Measurements from ENCODE around the gene CARD10.

DNA sequence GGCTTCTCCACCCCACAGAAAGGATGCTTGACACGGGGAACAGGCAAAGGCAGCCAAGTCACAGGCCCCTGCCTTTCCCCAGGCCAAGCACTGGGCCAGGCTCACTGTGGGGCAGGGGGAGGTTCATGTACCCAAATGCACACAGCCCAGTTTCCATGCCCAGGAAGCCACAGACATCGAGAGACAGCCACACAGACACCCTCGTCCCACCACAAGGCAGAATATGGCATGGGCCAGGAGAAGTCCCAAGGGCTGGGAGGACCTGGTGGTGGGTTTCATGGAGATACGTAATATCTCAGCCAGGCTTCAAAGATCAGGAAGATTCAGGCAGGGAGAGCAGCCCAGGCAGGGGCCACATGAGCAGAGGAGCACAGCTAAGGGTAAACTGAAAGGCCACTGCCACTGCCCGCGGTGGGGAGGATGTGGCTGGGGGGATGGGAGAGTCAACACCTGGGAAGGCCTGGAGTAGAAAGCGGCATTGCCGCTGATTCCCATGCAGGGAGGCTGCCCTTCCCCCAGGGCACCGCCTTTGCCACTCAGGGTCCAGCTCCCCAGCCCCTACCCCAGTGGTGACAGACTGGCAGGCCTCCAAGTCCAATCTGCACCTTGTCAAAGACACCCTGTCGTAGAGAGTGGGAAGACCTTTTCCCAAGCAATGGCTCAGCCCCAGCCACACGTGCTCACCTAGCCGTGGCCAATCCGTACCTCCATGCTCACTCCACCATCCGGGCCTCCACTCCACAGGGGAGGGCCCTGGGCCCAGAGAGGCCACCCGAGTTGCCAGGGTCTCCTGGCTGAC is 30.7 kb downstream of the CARD10 start:
- TF ChIP-seq, protein P1, sequence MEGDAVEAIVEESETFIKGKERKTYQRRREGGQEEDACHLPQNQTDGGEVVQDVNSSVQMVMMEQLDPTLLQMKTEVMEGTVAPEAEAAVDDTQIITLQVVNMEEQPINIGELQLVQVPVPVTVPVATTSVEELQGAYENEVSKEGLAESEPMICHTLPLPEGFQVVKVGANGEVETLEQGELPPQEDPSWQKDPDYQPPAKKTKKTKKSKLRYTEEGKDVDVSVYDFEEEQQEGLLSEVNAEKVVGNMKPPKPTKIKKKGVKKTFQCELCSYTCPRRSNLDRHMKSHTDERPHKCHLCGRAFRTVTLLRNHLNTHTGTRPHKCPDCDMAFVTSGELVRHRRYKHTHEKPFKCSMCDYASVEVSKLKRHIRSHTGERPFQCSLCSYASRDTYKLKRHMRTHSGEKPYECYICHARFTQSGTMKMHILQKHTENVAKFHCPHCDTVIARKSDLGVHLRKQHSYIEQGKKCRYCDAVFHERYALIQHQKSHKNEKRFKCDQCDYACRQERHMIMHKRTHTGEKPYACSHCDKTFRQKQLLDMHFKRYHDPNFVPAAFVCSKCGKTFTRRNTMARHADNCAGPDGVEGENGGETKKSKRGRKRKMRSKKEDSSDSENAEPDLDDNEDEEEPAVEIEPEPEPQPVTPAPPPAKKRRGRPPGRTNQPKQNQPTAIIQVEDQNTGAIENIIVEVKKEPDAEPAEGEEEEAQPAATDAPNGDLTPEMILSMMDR (conservative IDR thresholded peaks at IDR 0.05 in 1 of 2, IDR thresholded peaks at IDR 0.05 in 1 of 2; ENCODE audit: extremely low read depth in 1 of 2, insufficient read depth in 1 of 2, low read depth in 1 of 2, low read length in 2 of 2), result no peak
- no peak for TF ChIP-seq EZH2 (IDR thresholded peaks at IDR 0.05; ENCODE audit: borderline replicate concordance, low read length)

Measured in mammary epithelial cell (primary cell).